Large intestine (tissue), 3 donors: ENCODE data around the gene OBSCN. TPM values are rescaled to one million over a fixed set of nuclear protein-coding genes. Genes with fewer than 3 reads are reported as not detected.

Source experiments
- DNase-seq, 2 donors: peaks; one replicate each; pipeline versions ENCODE4 v3.0.0 to v3.0.0-alpha.2; 2013
- H3K27ac ChIP-seq: one replicate; pipeline ENCODE4 v1.5.1; 2013; ENCODE audit warnings: low read length
- H3K27me3 ChIP-seq: 2 replicates; pipeline ENCODE4 v1.6.1; 2013; ENCODE audit warnings: low read length; ENCODE audit not compliant: control insufficient read depth, insufficient read depth
- H3K36me3 ChIP-seq: 2 replicates; pipeline ENCODE4 v1.6.1; 2013; ENCODE audit warnings: low read length; ENCODE audit not compliant: control insufficient read depth, insufficient read depth
- H3K4me1 ChIP-seq: one replicate; pipeline ENCODE4 v1.6.1; 2013; ENCODE audit warnings: low read length; ENCODE audit not compliant: control insufficient read depth, insufficient read depth
- H3K4me3 ChIP-seq: one replicate; pipeline ENCODE4 v1.5.1; 2013; ENCODE audit warnings: low read length
- H3K9me3 ChIP-seq: one replicate; pipeline ENCODE4 v1.6.1; 2013; ENCODE audit warnings: mild to moderate bottlenecking, low read depth, low read length, moderate library complexity; ENCODE audit not compliant: control insufficient read depth
- WGBS: methylation state at CpG from one replicate; pipeline ENCODE4 v1.1.5; 2013; ENCODE audit warnings: low lambda C conversion rate; ENCODE audit not compliant: insufficient coverage; 5-methylcytosine and 5-hydroxymethylcytosine counted together
- polyA plus RNA-seq: library from polyadenylated mRNA; unstranded; fragments of 120-200 nt; gene quantifications from one replicate; pipeline ENCODE4 v1.2.1, GENCODE V29; 2013

Gene OBSCN
- polyA plus RNA-seq, 1 donor = 58.9 TPM

GRCh38 chr1:228383773-228384172 lies 175.9 kb downstream of the OBSCN start:
- no peaks in the 10 kb centered on the region for H3K27me3 ChIP-seq
- WGBS = no CpG with 5 or more reads among the region's 2 CpGs

GRCh38 chr1:228385232-228385631 lies 177.4 kb downstream of the OBSCN start:
- no peaks in the 10 kb centered on the region for H3K4me1 ChIP-seq
- no peak overlapping the region for H3K27ac ChIP-seq
- DNase-seq = no peak
- no peak overlapping the region for H3K4me3 ChIP-seq
- no peaks in the 10 kb centered on the region for H3K9me3 ChIP-seq
- H3K36me3 ChIP-seq = no peaks in the 10 kb centered on the region
- no peaks in the 10 kb centered on the region for H3K27me3 ChIP-seq

More at GRCh38 chr1:228383773-228384172, 175.9 kb downstream of the OBSCN start:
- no peak overlapping the region for H3K4me3 ChIP-seq
- peaks cover 5% of the 10 kb centered on the region for H3K4me1 ChIP-seq
- DNase-seq = no peak
- no peaks in the 10 kb centered on the region for H3K9me3 ChIP-seq
- no peaks in the 10 kb centered on the region for H3K36me3 ChIP-seq
- no peak overlapping the region for H3K27ac ChIP-seq

GRCh38 chr1:228387321-228387720 lies 179.5 kb downstream of the OBSCN start:
- H3K4me3 ChIP-seq = no peak overlapping the region
- no peaks in the 10 kb centered on the region for H3K4me1 ChIP-seq
- DNase-seq = no peak
- no peaks in the 10 kb centered on the region for H3K9me3 ChIP-seq
- H3K27ac ChIP-seq = no peak overlapping the region
- H3K36me3 ChIP-seq = peaks cover 2% of the 10 kb centered on the region
- no peaks in the 10 kb centered on the region for H3K27me3 ChIP-seq

GRCh38 chr1:228390649-228391048 lies 182.8 kb downstream of the OBSCN start:
- H3K9me3 ChIP-seq = no peaks in the 10 kb centered on the region
- peaks cover 25% of the 10 kb centered on the region for H3K36me3 ChIP-seq
- H3K27me3 ChIP-seq = no peaks in the 10 kb centered on the region
- no peaks in the 10 kb centered on the region for H3K4me1 ChIP-seq
- H3K27ac ChIP-seq = no peak overlapping the region
- H3K4me3 ChIP-seq = no peak overlapping the region
- WGBS = no CpG with 5 or more reads among the region's 10 CpGs
- DNase-seq = no peak

- no peaks in the 10 kb centered on the region for H3K9me3 ChIP-seq
- H3K36me3 ChIP-seq = peaks cover 33% of the 10 kb centered on the region
- WGBS = no CpG with 5 or more reads among the region's 11 CpGs
- no peak for DNase-seq
- H3K27me3 ChIP-seq = no peaks in the 10 kb centered on the region
- H3K4me1 ChIP-seq = no peaks in the 10 kb centered on the region
- H3K4me3 ChIP-seq = no peak overlapping the region
- no peak overlapping the region for H3K27ac ChIP-seq
Observed at GRCh38 chr1:228391411-228392020, 183.7 kb downstream of the OBSCN start.

- H3K27ac ChIP-seq = no peak overlapping the region
- 100% methylated on average over 1 of the region's 12 CpGs for WGBS
- no peaks in the 10 kb centered on the region for H3K4me1 ChIP-seq
- DNase-seq = no peak
- no peaks in the 10 kb centered on the region for H3K27me3 ChIP-seq
- no peaks in the 10 kb centered on the region for H3K9me3 ChIP-seq
- peaks cover 41% of the 10 kb centered on the region for H3K36me3 ChIP-seq
- no peak overlapping the region for H3K4me3 ChIP-seq
Observed at GRCh38 chr1:228392111-228392936, 184.5 kb downstream of the OBSCN start.

- WGBS = 100% methylated on average over 2 of the region's 8 CpGs
- Histone ChIP-seq H3K36me3 (peaks cover 50% of the 10 kb centered on the region), H3K4me3 (no peak overlapping the region), H3K4me1 (no peaks in the 10 kb centered on the region), H3K27ac (no peak overlapping the region), H3K27me3 (no peaks in the 10 kb centered on the region), H3K9me3 (no peaks in the 10 kb centered on the region)
- no peak for DNase-seq
Observed at GRCh38 chr1:228393268-228393701, 185.4 kb downstream of the OBSCN start.

GRCh38 chr1:228393811-228394570 lies 186.1 kb downstream of the OBSCN start:
- no peak overlapping the region for H3K27ac ChIP-seq
- WGBS = no CpG with 5 or more reads among the region's 9 CpGs
- no peaks in the 10 kb centered on the region for H3K4me1 ChIP-seq
- H3K27me3 ChIP-seq = no peaks in the 10 kb centered on the region
- DNase-seq = no peak
- peaks cover 56% of the 10 kb centered on the region for H3K36me3 ChIP-seq
- no peaks in the 10 kb centered on the region for H3K9me3 ChIP-seq
- H3K4me3 ChIP-seq = no peak overlapping the region

GRCh38 chr1:228394571-228395394 lies 186.9 kb downstream of the OBSCN start:
- Histone ChIP-seq H3K27ac (no peak overlapping the region), H3K36me3 (peaks cover 60% of the 10 kb centered on the region), H3K4me3 (no peak overlapping the region), H3K4me1 (no peaks in the 10 kb centered on the region), H3K9me3 (no peaks in the 10 kb centered on the region), H3K27me3 (no peaks in the 10 kb centered on the region)
- no CpG with 5 or more reads among the region's 38 CpGs for WGBS
- no peak for DNase-seq
